HL-60 (cell line): ENCODE data around the gene ATP10A.

Source experiments
- DNase-seq, 2 experiments: peaks; one replicate each; pipeline ENCODE4 v3.0.0-alpha.2; 2010 to 2020; ENCODE audit warnings: low read depth in 1 of 2, low spot score in 1 of 2
- H3K27ac ChIP-seq: fragments of 250-450 bp; sonication (Bioruptor Pico); replicated peaks from 2 replicates; pipeline ENCODE4 v1.5.1; 2020; ENCODE audit warnings: mild to moderate bottlenecking, moderate library complexity
- H3K27me3 ChIP-seq: fragments of 250-450 bp; sonication (Bioruptor Pico); 2 replicates; pipeline ENCODE4 v1.5.1; 2021; ENCODE audit warnings: mild to moderate bottlenecking, moderate library complexity; ENCODE audit not compliant: insufficient read depth, poor library complexity, severe bottlenecking
- H3K4me3 ChIP-seq: replicated peaks from 2 replicates; pipeline ENCODE4 v1.5.1; 2011; ENCODE audit warnings: mild to moderate bottlenecking, control low read depth, low read length; ENCODE audit not compliant: insufficient read depth
- GABPA ChIP-seq: IDR thresholded peaks from 2 replicates; pipeline ENCODE4 v1.6.1; 2012; ENCODE audit warnings: low read depth
- POLR2AphosphoS5 ChIP-seq: IDR thresholded peaks from 2 replicates; pipeline ENCODE4 v1.6.1; 2012; ENCODE audit warnings: low read depth
- SPI1 ChIP-seq: IDR thresholded peaks from 2 replicates; pipeline ENCODE4 v1.6.1; 2012; ENCODE audit warnings: low read depth, mild to moderate bottlenecking, borderline replicate concordance
- TF ChIP-seq, protein P1 (sequence below): IDR thresholded peaks from 2 replicates; pipeline ENCODE4 v1.6.1; 2012; ENCODE audit warnings: low read depth; ENCODE audit not compliant: insufficient replicate concordance
- TF ChIP-seq, protein P2 (sequence below): IDR thresholded peaks from one replicate; pipeline ENCODE4 v1.5.1; 2011; ENCODE audit warnings: low read length, control low read depth, inconsistent platforms; ENCODE audit not compliant: insufficient read depth

Gene ATP10A

DNA sequence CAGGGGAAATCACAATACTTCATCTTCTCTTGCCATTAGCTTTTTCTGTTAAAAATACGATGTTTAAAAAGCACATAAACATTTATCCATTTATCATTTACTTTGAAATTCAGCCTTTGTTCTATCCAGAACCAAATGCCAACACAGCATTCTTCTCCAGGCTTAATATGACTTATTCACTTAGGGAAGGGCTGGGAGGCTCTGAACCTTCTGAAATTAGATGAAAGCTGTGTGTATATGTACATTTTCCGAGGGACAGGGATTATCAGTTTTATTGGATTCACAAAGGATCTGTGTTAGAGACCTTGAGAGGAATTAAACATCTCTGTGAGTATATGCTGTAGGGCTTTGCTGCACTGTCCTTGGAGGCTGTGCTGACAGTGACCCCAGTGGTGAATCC lies 213.7 kb downstream of the ATP10A start:
- Histone ChIP-seq H3K27me3 (no peaks in the 10 kb centered on the region), H3K27ac (no peak overlapping the region), H3K4me3 (no peak overlapping the region)
- DNase-seq = no peak
- TF ChIP-seq SPI1 = no peak
- no peak for TF ChIP-seq POLR2AphosphoS5
- no peak for TF ChIP-seq GABPA
- TF ChIP-seq, protein P1, sequence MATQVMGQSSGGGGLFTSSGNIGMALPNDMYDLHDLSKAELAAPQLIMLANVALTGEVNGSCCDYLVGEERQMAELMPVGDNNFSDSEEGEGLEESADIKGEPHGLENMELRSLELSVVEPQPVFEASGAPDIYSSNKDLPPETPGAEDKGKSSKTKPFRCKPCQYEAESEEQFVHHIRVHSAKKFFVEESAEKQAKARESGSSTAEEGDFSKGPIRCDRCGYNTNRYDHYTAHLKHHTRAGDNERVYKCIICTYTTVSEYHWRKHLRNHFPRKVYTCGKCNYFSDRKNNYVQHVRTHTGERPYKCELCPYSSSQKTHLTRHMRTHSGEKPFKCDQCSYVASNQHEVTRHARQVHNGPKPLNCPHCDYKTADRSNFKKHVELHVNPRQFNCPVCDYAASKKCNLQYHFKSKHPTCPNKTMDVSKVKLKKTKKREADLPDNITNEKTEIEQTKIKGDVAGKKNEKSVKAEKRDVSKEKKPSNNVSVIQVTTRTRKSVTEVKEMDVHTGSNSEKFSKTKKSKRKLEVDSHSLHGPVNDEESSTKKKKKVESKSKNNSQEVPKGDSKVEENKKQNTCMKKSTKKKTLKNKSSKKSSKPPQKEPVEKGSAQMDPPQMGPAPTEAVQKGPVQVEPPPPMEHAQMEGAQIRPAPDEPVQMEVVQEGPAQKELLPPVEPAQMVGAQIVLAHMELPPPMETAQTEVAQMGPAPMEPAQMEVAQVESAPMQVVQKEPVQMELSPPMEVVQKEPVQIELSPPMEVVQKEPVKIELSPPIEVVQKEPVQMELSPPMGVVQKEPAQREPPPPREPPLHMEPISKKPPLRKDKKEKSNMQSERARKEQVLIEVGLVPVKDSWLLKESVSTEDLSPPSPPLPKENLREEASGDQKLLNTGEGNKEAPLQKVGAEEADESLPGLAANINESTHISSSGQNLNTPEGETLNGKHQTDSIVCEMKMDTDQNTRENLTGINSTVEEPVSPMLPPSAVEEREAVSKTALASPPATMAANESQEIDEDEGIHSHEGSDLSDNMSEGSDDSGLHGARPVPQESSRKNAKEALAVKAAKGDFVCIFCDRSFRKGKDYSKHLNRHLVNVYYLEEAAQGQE = no peak
- TF ChIP-seq, protein P2, sequence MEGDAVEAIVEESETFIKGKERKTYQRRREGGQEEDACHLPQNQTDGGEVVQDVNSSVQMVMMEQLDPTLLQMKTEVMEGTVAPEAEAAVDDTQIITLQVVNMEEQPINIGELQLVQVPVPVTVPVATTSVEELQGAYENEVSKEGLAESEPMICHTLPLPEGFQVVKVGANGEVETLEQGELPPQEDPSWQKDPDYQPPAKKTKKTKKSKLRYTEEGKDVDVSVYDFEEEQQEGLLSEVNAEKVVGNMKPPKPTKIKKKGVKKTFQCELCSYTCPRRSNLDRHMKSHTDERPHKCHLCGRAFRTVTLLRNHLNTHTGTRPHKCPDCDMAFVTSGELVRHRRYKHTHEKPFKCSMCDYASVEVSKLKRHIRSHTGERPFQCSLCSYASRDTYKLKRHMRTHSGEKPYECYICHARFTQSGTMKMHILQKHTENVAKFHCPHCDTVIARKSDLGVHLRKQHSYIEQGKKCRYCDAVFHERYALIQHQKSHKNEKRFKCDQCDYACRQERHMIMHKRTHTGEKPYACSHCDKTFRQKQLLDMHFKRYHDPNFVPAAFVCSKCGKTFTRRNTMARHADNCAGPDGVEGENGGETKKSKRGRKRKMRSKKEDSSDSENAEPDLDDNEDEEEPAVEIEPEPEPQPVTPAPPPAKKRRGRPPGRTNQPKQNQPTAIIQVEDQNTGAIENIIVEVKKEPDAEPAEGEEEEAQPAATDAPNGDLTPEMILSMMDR = no peak

GRCh38 chr15:25643120-25643519 lies 220.0 kb downstream of the ATP10A start:
- Histone ChIP-seq H3K27ac (no peak overlapping the region), H3K27me3 (no peaks in the 10 kb centered on the region), H3K4me3 (no peak overlapping the region)
- TF ChIP-seq SPI1 (no peak), GABPA (no peak), POLR2AphosphoS5 (no peak)
- TF ChIP-seq, protein P1 = no peak
- TF ChIP-seq, protein P2 = no peak
- DNase-seq = no peak

GRCh38 chr15:25641762-25642161 lies 221.4 kb downstream of the ATP10A start:
- TF ChIP-seq, protein P1 = no peak
- no peak for TF ChIP-seq GABPA
- TF ChIP-seq, protein P2 = no peak
- no peak for TF ChIP-seq POLR2AphosphoS5
- TF ChIP-seq SPI1 = no peak
- DNase-seq = no peak
- Histone ChIP-seq H3K27me3 (no peaks in the 10 kb centered on the region), H3K27ac (no peak overlapping the region), H3K4me3 (no peak overlapping the region)
